A673 (cell line): ENCODE results near the gene SURF6. TPM values are rescaled to one million over a fixed set of nuclear protein-coding genes. Genes with fewer than 3 reads are reported as not detected.

Experiments used
- BruUV-seq: library from RNA; stranded (reverse); fragments of 400-500 nt; replicated peaks from 2 replicates; lab custom pipeline; 2021; lab: Mats Ljungman, UMichigan
- CTCF ChIA-PET: fragments of 300-600 bp; sonication (Branson Sonifier 250); formaldehyde crosslinking; loops from one replicate; lab custom pipeline; 2022; ENCODE audit warnings: antibody characterized with exemption; lab: Charles Lee
- POLR2A ChIA-PET: fragments of 300-600 bp; sonication (Branson Sonifier 250); formaldehyde crosslinking; loops from one replicate; lab custom pipeline; 2022; ENCODE audit warnings: antibody characterized with exemption; ENCODE audit not compliant: low non-redundant PET; lab: Charles Lee
- DNase-seq: peaks from one replicate; pipeline ENCODE4 v3.0.0-alpha.2; 2015; ENCODE audit warnings: low spot score
- H3K27ac ChIP-seq: fragments of 200-600 bp; sonication (generic); 2 replicates; pipeline ENCODE4 v1.5.1; 2016; ENCODE audit warnings: mixed run types, low read depth, mild to moderate bottlenecking, mixed read lengths, antibody characterized with exemption, low read length; ENCODE audit not compliant: poor library complexity, severe bottlenecking
- H3K27me3 ChIP-seq: fragments of 200-600 bp; sonication (generic); replicated peaks from 2 replicates; pipeline ENCODE4 v1.6.1; 2017; ENCODE audit warnings: mixed run types, low read depth, mild to moderate bottlenecking, mixed read lengths, antibody characterized with exemption, low read length; ENCODE audit not compliant: insufficient read depth, poor library complexity
- H3K36me3 ChIP-seq: fragments of 200-600 bp; sonication (generic); 2 replicates; pipeline ENCODE4 v1.6.1; 2016; ENCODE audit warnings: mixed run types, mild to moderate bottlenecking, mixed read lengths, antibody characterized with exemption, low read length; ENCODE audit not compliant: insufficient read depth, poor library complexity, severe bottlenecking
- H3K4me1 ChIP-seq: fragments of 200-600 bp; sonication (generic); 2 replicates; pipeline ENCODE4 v1.6.1; 2017; ENCODE audit warnings: mixed run types, mild to moderate bottlenecking, mixed read lengths, antibody characterized with exemption, low read length; ENCODE audit not compliant: insufficient read depth, poor library complexity, severe bottlenecking
- H3K4me3 ChIP-seq: fragments of 200-600 bp; sonication (generic); 2 replicates; pipeline ENCODE4 v1.5.1; 2016; ENCODE audit warnings: low read depth, mixed run types, mild to moderate bottlenecking, mixed read lengths, low read length; ENCODE audit not compliant: poor library complexity, severe bottlenecking
- H3K9me3 ChIP-seq: fragments of 200-600 bp; sonication (generic); 2 replicates; pipeline ENCODE4 v1.6.1; 2016; ENCODE audit warnings: mixed run types, low read depth, mild to moderate bottlenecking, mixed read lengths, antibody characterized with exemption, low read length; ENCODE audit not compliant: poor library complexity, severe bottlenecking
- EZH2 ChIP-seq: fragments of 200-600 bp; sonication (generic); IDR thresholded peaks from 2 replicates; pipeline ENCODE4 v1.6.1; 2017; ENCODE audit warnings: borderline replicate concordance, low read depth, mild to moderate bottlenecking, mixed read lengths, antibody characterized with exemption, low read length; ENCODE audit not compliant: poor library complexity, severe bottlenecking
- intact Hi-C: fragments of 100-400 bp; cut with micrococcal nuclease; formaldehyde crosslinking; loops from one replicate; pipeline ENCODE4 v1.10.0; 2022; ENCODE audit not compliant: unreplicated experiment
- total RNA-seq: library from RNA; stranded (reverse); gene quantifications from 2 replicates; pipeline ENCODE4 v1.2.3, GENCODE V29; 2021
- TF ChIP-seq, protein P1 (sequence below): fragments of 300-800, 200-600 bp; sonication (generic); conservative IDR thresholded peaks from 2 replicates; pipeline ENCODE4 v1.5.1; 2017; ENCODE audit warnings: low read depth, mild to moderate bottlenecking, antibody characterized with exemption, low read length, moderate library complexity, mixed read lengths

Gene SURF6
- total RNA-seq, 1 experiment from 2014 or later: 36.6 TPM

DNA sequence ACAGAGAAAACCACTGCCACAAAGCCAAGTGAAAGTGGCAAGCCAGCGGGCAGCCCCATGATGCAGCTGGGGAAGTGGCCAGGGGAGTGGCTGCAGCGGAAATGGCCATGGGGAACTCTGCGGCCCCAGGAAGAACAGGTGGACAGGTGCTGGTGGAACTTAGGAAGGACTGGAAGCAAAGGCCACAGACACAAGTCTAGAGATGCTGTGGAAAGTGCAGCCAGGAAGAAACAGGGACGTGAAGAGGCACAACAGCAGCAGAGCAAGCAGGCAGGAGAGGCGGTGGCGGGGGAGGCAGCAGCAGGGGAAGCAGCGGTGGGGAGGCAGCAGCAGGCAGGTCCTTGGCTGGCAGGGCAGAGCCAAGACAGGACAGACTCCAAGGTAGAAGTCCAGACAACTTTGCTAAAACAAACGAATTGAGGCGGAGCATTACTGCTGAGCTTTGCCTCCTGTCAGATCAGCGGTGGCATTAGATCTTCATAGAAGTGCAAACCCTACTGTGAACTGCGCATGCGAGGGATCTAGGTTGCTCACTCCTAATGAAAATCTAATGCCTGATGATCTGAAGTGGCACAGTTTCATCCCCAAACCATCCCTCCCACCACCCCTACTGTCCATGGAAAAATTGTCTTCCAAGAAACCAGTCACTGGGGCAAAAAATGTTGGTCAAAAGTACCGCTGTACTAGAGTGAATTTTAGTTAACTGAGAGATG, 11.8 kb downstream of the SURF6 start:
- TF ChIP-seq, protein P1, sequence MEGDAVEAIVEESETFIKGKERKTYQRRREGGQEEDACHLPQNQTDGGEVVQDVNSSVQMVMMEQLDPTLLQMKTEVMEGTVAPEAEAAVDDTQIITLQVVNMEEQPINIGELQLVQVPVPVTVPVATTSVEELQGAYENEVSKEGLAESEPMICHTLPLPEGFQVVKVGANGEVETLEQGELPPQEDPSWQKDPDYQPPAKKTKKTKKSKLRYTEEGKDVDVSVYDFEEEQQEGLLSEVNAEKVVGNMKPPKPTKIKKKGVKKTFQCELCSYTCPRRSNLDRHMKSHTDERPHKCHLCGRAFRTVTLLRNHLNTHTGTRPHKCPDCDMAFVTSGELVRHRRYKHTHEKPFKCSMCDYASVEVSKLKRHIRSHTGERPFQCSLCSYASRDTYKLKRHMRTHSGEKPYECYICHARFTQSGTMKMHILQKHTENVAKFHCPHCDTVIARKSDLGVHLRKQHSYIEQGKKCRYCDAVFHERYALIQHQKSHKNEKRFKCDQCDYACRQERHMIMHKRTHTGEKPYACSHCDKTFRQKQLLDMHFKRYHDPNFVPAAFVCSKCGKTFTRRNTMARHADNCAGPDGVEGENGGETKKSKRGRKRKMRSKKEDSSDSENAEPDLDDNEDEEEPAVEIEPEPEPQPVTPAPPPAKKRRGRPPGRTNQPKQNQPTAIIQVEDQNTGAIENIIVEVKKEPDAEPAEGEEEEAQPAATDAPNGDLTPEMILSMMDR: no peak
- no peak for TF ChIP-seq EZH2
- H3K9me3 ChIP-seq: no peaks in the 10 kb centered on the region
- no peak overlapping the region for H3K4me3 ChIP-seq
- intact Hi-C loops: no loop called here
- no peaks in the 10 kb centered on the region for H3K4me1 ChIP-seq
- H3K27ac ChIP-seq: no peak overlapping the region
- ChIA-PET POLR2A (no interaction called here), CTCF (no interaction called here)
- no peak for DNase-seq
- H3K27me3 ChIP-seq: no peaks in the 10 kb centered on the region
- BruUV-seq: no TSS peak
- no peaks in the 10 kb centered on the region for H3K36me3 ChIP-seq

GRCh38 chr9:133323211-133323610, 12.8 kb downstream of the SURF6 start:
- Histone ChIP-seq H3K9me3 (no peaks in the 10 kb centered on the region), H3K4me1 (no peaks in the 10 kb centered on the region), H3K4me3 (no peak overlapping the region), H3K27ac (no peak overlapping the region), H3K27me3 (no peaks in the 10 kb centered on the region), H3K36me3 (no peaks in the 10 kb centered on the region)
- no peak for TF ChIP-seq EZH2
- TF ChIP-seq, protein P1: no peak
- DNase-seq: no peak
- intact Hi-C loops: no loop called here
- BruUV-seq: no TSS peak
- ChIA-PET POLR2A (no interaction called here), CTCF (no interaction called here)

DNA sequence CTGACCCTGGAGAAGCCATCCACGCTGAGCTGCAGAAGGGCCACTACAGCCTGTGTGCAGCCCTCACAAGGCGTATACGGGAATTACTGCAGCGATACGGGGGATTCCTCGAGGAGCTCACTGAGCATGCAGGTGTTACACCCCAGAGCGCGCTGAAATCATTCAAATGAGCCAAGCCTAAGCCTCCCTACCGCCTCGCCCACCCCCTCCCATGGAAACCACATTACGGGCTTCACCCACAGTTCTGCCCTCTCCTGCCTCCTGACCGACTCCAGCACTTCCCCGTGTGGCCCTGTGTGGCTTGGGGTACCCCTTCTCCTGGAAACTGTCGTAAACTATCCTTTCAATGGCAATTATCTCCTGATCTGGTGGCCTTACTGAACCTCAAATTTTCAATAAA, 13.3 kb downstream of the SURF6 start:
- ChIA-PET POLR2A (no interaction called here), CTCF (no interaction called here)
- TF ChIP-seq EZH2: no peak
- TF ChIP-seq, protein P1: no peak
- intact Hi-C loops: no loop called here
- DNase-seq: no peak
- Histone ChIP-seq H3K27me3 (no peaks in the 10 kb centered on the region), H3K9me3 (no peaks in the 10 kb centered on the region), H3K36me3 (no peaks in the 10 kb centered on the region), H3K4me1 (no peaks in the 10 kb centered on the region), H3K27ac (no peak overlapping the region), H3K4me3 (no peak overlapping the region)
- no TSS peak for BruUV-seq
